BE2C (cell line): Measurements from ENCODE around the gene BCOR.

Experiments
- DNase-seq: peaks from one replicate; pipeline ENCODE4 v3.0.0-alpha.2; 2020
- H3K27me3 ChIP-seq: fragments of 250-450 bp; sonication (Bioruptor Pico); 2 replicates; pipeline ENCODE4 v1.5.1; 2020; ENCODE audit warnings: mild to moderate bottlenecking
- H3K36me3 ChIP-seq: fragments of 250-450 bp; sonication (Bioruptor Pico); 2 replicates; pipeline ENCODE4 v1.5.1; 2020; ENCODE audit warnings: mild to moderate bottlenecking
- H3K4me1 ChIP-seq: fragments of 250-450 bp; sonication (Bioruptor Pico); 2 replicates; pipeline ENCODE4 v1.5.1; 2020
- H3K4me3 ChIP-seq: 2 replicates; pipeline ENCODE4 v1.5.1; 2011; ENCODE audit warnings: low read depth, low read length
- H3K9me3 ChIP-seq: fragments of 250-450 bp; sonication (Bioruptor Pico); 2 replicates; pipeline ENCODE4 v1.5.1; 2020
- CTCF ChIP-seq: IDR thresholded peaks from 2 replicates; pipeline ENCODE4 v1.5.1; 2012; ENCODE audit warnings: mild to moderate bottlenecking, low read depth, low read length

Gene BCOR

DNA sequence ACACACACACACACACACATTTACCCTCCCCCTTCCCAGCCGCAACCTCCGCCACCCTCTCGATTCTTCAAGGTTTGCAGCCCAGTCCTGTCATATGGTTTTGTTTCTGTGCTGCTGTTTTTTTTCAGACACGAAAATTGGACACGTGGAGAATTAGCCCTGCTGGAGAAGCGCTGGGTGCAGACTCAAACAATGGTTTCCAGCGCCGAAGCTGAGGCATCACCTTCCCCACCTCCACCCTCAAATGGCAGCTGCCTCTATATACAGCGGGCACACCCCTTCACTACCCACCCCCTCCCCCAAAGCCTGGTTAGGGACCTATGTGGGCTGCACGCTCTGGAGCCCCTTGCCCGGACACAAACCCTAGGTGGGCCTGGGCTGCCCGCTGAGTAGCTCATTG lies 87.9 kb downstream of the BCOR start:
- no peak for TF ChIP-seq CTCF
- H3K27me3 ChIP-seq: no peaks in the 10 kb centered on the region

DNA sequence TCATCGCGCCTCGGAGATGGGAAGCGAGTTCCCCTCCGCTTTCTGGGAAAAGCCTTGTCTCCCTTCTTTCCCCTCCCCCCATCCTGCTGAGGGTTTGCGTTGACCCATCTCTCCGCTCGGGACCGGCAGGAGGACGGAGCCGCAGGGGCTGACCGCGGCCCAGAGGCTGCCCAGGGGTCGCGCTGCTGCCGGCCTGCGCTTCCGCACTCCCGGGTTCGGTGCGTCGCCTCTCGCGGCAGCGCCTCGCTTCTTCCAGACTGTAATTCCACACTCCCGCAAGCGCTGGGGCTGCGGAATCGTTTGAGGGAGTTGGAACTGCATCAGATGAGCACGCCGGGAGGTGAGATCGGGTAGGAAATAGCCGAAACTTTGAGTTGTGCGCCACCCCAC lies 88.3 kb downstream of the BCOR start:
- no peak for TF ChIP-seq CTCF
- no peaks in the 10 kb centered on the region for H3K27me3 ChIP-seq
- H3K4me1 ChIP-seq: peaks cover 11% of the 10 kb centered on the region; the same call in 1 of the 2 replicates
- peak overlapping the region; percentile 47 for H3K4me3 ChIP-seq
- H3K9me3 ChIP-seq: no peaks in the 10 kb centered on the region
- DNase-seq: peak; percentile 60
- H3K36me3 ChIP-seq: no peaks in the 10 kb centered on the region

More for the DNA sequence above, 87.9 kb downstream of the BCOR start:
- no peak for DNase-seq
- H3K9me3 ChIP-seq: no peaks in the 10 kb centered on the region
- no peaks in the 10 kb centered on the region for H3K36me3 ChIP-seq
- H3K4me3 ChIP-seq: peak overlapping the region; percentile 47
- peaks cover 11% of the 10 kb centered on the region; the same call in 1 of the 2 replicates for H3K4me1 ChIP-seq

DNA sequence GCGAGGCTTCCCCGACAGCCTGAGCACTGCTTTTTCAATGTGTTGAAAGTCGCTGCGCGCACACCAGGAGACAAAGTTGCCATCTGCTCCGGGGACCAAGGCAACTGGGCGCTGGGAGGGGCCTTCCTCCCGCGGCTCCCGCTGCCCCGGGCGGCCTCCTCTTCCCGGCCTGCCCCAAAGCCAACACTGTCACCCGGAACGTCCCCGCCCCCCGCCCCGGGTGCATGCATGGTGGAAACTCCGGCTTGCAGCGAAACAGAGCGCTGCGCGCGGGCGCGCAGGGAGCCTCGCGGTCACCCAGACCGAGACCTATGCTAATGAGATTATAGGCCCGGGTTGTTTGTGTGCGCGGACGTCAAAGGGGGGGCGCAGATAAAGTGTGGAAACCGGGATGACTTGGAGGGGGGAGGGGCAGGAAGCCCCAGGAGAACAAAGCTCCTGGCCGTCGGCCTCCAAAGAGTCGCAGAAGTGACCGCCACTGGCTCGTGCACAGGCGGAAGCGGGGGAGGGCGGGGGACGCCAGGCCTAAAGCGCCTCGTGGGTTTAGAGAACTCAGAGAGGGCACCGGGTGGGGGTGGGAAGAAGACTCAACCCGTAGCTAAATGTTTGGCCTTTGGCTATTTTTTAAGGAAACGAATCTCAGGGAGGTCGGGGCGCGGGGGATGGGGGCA lies 88.8 kb downstream of the BCOR start:
- peak; percentile 82 for DNase-seq
- H3K4me3 ChIP-seq: peak overlapping the region; percentile 47
- TF ChIP-seq CTCF: no peak
- H3K9me3 ChIP-seq: no peaks in the 10 kb centered on the region
- no peaks in the 10 kb centered on the region for H3K27me3 ChIP-seq
- no peaks in the 10 kb centered on the region for H3K36me3 ChIP-seq
- H3K4me1 ChIP-seq: peaks cover 16% of the 10 kb centered on the region

DNA sequence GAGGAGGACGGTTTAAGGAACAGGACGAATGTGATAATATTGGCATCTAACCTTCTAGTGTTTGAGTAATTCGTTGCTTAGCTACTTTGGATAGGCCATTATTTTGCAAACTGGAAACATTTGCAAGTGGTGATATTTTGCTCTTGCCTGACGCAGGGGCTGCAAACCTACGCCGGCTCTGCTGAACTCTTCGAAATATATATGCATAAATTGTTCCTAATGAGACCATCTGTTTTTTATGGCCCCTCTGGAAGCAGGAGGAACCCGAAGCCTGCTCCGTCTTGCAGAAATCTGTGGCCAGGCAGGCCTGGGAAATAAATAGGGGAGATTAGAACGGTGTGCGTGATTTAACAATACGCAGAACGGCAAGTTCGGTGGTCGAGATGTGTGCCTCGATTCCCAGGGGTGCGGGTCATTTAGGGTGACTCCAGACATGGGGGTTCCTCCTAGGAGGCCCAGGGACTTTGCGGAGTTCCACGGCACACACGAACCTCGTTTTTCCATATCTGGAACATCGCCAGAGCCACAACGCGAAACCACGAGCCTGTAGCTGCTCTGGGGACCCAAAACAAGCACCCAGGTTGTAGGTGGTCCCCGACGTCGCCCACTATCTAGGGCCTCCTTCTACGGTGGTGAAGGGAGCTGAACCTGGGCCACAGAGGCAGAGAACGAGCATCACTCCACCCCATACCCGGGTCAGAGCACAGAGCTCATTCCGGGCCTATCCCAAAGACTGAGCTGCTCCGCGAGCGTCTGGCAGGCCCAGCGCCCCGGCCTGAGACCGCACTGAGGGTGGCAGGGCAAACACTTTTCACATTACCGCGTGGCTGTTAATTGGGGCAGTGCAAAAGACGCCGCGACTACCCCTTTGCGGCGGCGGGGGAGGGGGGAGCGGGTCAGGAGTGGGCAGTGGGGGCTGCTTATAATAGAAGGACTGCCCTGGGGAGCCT lies 89.7 kb downstream of the BCOR start:
- Histone ChIP-seq H3K4me1 (peaks cover 16% of the 10 kb centered on the region), H3K9me3 (no peaks in the 10 kb centered on the region), H3K36me3 (no peaks in the 10 kb centered on the region), H3K4me3 (peak overlapping the region; percentile 47), H3K27me3 (no peaks in the 10 kb centered on the region)
- no peak for DNase-seq
- no peak for TF ChIP-seq CTCF

GRCh38 chrX:40007131-40007755 lies 90.5 kb downstream of the BCOR start:
- peaks cover 16% of the 10 kb centered on the region for H3K4me1 ChIP-seq

More at GRCh38 chrX:40007131-40007755, 90.5 kb downstream of the BCOR start:
- no peak for DNase-seq
- Histone ChIP-seq H3K36me3 (no peaks in the 10 kb centered on the region), H3K4me3 (no peak overlapping the region), H3K9me3 (no peaks in the 10 kb centered on the region), H3K27me3 (no peaks in the 10 kb centered on the region)
- TF ChIP-seq CTCF: no peak
